GM19467 (cell line): ENCODE data around the gene BRD3OS.

Experiments
- ATAC-seq: cut with Tn5 transposase; IDR thresholded peaks from one replicate; pipeline ENCODE4 v1.9.1; 2021; ENCODE audit warnings: mild to moderate bottlenecking, moderate library complexity; ENCODE audit not compliant: unreplicated experiment

Gene BRD3OS

DNA sequence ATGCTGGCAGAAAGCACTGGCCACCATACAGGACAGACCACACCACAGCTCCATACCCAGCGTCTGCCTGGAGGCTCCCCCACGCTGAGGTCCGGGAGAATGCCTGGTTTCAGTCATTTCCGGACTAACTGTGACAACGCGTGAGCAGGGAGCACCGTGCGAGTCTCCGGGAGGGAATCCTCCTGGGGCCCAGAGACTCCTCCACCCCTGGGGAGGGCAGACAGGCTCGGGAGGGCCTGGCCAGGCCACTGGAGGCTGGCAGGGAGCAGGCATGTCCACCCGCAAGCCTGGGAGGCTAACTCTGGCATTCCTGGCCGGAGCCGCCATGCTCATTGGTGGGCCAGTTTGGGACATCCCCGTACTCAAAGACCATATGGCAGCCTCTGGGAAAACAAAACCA lies 6.5 kb downstream of the BRD3OS start:
- no peak for ATAC-seq

DNA sequence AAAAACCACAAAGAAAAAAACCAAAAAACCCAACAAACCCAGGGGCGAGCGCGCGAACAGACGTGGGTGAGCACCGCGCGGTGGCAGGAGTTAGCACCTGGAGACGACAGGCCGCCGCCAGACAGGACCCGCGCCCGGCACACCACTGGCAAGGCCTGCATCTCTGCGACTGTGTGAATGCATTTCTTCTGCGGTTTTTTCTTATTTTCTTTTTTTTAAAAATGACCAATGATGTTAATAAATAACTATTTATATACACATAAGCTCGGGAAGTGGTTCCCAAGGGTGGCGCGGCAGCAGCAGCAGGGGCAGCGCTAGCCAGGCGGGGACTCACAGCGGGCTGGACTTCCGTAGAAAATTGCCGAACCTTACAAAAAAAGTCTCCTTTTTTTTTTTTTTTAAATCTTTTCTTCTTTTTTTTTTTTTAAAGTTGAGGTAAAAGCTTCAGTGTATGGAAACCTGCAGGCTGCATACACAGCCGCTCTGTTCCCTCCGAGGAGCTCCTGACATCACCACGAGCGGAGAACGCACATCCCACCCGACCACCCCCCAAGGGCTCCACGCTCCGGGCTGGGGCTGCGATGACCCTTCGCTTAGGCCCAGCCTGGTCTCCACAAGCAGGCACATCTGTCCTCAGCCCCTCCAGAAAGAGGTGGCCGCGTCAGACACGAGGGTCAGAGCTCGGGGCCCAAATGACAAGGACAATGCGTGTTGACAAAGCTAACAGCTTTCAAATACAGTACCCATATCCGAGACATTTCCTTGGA lies 7.4 kb downstream of the BRD3OS start:
- ATAC-seq = no peak

DNA sequence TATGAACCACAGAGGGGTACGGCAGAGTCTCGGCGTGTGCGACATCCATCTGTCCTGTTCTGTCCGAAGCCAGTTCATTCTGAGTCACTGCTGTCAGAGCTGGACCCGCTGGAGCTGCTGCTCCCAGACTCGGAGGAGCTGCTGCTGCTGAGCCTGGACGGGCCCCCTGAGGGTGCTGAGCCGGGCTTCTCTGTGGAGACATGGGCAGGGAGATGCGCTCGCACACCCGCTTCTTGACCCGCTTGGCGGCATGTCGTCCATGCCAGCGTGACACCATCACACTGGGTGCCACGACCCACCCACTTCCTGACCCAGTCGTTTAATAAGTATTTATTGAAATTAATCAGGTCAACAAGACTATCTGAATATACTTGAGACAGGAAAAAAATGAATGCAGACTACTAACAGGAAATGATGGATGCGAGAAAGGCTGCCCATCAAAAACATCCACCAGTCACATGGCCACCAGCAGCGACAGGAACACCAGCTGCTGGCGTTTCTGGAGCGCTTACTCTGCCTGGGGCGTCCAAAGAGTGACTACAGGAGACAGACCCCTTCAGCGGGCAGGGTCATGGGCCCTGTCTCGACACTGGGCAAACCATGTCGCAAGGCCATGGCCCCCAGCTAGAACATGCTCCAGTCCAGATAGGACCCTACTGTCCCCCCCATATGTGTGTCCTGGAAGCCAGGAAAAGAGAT lies 8.4 kb downstream of the BRD3OS start:
- ATAC-seq = no peak

DNA sequence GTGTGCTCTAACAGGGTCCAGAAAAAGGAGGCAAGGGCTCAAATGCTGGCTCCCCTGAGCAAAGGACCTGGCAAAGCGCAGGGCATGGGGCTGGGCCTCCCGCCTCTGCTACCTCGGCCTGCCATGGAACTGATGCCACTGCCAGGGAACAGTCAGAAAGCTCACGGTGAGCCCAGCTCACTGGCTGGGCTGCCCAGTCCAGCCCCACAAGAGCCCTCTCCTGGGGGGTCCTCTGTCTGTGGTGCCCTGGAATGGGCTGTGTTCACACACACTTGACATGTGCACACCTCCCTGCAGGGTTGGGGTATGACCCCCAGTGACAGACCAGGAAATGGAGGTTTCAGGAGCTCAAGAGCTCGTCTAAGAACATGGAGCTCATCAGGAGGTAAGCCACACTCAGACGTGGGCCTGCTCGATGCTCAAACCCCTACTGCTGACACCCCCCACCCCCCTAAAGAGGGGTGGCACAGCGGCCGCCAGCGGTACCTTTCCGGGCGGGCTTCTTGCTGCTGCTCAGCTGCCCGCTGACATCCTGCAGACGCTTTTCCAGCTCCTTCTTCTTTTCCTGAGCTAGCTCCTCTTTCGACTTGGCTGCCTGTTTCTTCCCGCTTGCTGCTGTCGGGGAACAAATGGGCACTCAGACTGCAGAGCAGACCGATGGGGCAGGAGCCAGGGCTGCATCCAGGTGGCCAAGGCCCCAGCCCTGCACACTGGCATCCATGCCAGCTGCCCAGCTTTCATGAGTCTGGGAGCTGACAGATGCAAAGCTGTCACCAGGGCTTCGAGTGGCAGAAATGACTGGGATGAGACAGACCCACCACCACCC lies 9.1 kb downstream of the BRD3OS start:
- no peak for ATAC-seq

DNA sequence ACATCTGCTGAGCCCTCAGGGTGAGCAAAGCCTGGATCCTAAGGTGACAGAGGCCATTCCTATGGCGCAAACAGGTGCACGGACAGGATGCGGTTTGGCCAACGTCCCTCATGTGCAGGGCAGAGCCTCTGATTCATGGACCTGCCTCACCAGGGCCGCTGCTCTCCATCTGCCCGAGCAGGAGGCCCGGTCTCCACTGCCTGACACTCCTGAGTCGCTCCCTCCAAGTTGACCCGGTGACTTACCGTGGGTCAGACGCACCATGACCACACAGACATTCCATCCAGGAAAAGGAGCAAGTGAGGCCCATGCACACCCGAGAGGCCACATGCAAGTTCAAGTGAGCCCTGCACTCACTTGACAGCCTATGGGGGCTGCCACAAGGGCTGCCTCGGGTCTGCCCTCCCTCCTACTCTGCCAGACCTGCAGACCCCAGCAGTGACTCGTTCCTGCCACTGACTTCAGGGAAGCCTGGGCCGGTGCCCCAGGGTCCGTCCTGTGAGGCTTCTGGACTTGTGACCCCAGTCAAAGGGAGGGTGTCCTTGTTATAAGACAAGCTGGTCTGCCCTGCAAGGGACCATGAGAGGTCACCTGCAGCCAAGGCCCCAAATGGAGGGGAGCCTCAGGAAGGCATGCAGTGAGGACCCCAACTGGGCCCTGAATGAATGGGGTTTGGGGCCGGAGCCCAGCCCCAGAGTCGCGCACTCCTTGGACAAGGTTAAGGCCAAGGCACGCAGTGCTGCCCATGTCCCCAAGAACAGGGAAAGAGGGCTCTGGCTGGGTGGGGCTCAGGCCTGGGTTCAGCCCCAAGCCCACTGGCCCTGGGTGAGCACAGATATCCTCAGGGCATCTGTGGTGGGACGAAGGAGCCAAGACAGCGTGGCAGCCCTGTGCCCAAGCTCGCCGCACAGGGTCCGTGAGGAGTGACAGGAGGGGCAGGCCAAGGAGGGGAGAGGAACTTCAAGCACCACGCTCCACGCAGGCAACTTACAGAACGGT lies 10.1 kb downstream of the BRD3OS start:
- no peak for ATAC-seq

DNA sequence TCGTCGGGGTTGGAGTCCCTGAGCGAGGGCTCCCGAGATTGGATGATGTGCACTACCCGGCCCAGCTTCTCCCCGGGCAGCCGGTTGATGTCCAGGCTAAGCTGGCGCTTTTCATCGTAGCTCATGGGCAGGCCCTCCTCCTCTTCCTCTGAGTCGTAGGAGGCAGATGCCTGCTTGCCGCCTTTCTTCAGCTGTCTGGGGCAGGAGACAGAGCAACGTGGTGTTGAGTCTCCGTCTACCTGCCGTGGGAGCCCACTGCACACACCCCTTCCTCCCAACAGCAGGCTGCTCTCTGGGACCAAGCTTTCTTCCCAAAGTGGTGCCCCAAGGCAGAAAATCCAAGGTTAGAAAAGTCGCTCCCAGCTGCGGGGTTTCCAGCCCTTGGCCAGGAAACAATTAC lies 10.8 kb downstream of the BRD3OS start:
- no peak for ATAC-seq

DNA sequence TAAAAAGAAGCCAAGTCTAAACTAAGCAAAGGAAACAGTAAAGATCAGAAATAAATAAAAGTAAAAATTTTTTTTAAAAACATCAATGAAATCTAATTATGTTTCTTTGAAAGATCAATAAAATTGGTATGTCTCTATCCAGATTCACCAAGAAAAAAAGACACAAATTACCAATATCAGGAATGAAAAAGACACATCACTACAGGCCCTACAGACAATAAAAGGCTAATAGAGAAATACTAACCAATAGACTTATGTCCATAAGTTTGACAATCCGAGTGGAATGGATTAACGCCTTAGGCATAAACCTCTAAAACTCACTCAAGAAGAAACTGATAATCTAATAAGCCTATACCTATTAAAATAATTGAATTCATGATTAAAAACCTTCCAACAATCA lies 12.4 kb downstream of the BRD3OS start:
- no peak for ATAC-seq

DNA sequence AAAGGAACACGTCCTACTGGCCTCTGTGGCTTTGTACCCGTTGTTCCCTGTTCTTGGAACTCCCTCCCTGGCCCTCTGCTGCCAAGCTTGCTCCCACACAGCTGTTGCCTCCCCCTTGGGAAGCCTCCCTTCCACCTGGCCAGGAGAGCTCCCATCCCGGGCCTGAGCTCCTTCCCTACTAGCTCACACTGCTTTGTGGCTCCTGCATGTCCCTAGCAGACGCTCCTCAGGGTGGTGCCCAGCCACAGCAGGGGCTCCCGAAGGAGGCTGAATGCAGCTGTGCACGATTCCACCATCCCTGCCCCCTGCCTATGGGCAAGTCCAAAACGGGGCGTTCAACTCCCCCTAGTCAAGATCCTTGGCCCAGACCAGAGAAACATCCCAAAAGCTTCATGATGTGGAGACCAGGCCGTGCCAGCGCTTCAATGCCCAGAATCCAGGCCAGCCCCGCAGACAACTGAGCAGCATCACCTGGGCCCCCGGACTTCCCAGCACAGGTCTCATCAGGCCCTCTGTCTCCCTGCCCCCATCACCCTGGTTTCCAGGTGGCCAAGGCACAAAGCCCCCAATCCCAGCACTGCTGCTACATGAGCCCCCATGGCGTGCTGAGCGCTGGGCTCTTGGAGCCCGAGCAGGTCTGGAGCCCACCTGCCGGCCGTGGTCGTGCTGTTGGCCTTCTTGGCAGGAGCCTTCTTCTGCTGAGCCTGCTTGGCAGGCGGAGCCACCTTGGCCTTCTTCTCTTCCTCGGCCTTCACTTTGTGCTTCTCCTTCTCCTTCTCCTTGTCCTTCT lies 14.3 kb downstream of the BRD3OS start:
- ATAC-seq = no peak

DNA sequence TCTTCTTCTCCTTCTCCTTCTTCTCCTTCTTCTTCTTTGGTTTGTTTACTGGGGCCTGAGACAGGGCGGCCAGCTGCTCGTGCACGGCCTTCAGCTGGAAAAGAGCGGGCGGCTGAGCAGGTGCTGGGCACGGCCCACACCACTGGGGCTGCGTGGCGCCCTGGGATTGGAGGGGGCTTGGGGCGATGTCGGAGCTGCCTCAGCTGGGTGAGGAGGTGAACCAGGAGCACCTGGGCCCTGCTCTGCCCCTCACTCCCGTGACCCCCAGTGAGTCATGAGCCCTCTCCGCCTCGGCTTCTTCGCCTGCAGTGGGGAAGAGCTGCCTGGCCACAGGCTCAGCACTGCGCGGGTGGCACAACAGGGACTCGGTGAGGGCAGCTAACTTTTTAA lies 14.9 kb downstream of the BRD3OS start:
- no peak for ATAC-seq

DNA sequence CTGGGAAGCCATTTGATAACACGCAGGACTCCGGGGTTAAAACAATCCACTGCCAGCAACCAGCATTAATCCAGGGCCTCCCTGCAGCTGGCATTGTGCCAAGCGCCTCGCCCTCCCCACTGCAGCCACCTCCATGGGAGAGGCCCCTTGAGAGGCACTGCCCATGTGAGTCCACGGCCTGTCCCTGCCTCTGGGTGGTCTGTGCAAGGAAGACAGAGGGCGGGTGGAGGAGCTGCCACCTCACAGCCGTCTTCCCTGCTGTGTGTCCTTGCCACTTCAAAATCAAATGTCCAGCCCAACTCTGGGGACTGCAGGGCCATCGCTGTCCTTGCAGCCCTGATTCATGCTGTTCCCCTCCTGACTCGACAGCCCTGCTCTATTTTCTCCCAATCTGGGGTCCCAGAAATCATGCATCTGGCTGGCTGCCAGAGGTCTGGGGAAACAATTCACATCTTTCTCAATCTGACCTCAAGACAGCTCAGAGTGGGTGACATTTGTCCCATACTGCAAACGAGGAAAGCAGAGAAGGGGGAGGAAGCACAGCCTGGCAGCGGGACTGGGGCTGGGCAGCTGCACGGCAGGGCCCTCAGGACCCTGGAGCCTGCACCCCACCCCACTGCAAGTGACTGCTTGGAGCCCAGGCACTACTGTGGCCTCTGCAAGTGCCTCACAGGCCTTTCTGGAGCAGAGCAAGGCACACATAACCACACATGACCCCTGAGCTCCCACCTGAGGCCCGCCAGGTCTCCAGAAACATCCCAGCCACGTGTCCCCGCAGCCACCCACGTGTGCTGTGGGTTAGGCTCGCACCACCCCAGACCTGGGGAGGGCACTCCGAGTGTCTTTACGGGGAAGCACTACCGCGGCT lies 15.7 kb downstream of the BRD3OS start:
- no peak for ATAC-seq

DNA sequence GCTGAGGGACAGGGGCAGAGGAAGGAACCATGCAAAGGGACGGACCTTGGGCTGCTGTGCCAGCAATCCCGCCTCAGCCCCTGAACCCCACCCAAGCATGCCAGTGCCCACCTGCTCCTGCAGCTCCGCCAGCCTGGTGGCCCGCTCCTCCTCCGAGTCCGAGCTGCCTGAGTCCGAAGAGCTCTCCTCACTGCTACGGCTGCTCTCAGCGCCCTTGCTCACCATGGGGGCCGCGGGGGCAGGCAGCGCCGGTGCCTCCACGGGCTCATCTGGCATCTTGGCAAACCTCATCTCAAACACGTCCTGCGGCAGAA lies 16.3 kb downstream of the BRD3OS start:
- ATAC-seq = no peak

DNA sequence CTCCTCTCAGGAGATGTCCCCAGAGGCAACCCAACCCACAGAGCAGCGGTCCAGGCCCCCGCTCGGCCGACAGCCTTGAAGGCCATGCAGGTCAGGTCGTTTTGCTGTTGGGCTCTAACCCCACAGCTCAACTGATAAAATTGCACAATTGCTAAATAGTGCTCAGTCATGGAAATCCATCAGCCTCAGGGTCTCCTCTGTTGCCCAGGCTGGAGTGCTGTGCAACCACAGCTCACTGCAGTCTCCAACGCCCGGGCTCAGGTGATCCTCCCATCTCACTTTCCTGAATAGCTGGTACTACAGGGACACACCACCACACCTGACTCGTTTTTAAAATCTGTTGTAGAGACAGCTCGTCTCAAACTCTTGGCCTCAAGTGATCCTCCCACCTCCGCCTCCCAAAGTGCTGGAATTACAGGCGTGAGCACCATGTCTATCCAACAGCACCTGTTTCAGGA lies 18.3 kb downstream of the BRD3OS start:
- ATAC-seq = no peak

DNA sequence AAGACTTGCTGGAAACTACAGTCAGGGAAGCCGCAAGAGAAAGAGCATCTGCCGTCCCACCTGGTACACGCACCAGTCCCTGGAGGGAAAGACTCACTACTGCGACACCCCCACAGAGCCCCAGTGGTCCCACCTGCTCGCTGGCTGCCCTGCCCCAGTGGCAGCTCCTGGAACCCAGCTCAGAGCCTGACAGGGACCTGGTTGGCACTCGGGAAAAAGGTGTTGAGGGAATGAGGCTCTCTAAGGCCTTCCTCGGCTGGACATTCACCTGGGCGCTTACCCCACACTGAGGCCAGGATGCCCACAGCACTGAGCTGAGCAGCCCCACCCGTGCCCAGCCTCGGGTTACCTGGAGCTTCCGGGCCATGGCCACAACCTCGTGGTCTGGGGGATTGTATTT lies 19.7 kb downstream of the BRD3OS start:
- no peak for ATAC-seq

DNA sequence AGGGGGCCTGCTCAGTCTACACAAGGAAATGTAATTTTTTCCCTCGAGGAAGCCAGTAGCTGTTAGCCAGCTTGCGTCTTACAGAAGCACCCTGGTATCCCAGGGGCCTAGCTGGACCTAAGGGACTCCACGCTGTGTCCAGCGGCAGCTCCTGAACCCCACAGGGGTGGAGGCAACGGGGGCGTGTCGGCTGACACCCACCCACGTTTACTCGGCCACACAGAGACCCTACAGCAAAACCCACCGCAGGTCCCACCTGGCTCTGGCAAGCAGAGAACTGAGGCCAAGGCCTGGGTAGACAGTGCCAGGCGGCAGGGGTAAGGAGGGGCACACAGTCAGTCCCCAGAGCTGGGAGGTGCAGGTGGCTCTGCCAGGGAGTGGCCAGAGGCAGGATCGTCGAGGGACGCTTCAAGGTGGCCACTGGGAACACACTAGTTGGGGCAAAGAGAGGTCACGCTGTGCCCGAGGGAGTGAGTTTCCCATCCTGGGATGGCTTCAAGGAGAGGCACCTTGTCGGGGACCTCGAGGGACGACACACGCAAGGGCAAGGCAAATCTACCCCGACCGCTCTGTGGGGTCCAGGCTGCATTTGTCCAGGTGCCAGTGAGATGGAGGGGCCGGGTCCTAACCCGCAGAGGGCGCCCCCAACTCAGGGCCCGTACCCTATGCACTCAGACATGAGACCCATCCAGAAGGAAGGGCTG lies 20.7 kb downstream of the BRD3OS start:
- no peak for ATAC-seq

DNA sequence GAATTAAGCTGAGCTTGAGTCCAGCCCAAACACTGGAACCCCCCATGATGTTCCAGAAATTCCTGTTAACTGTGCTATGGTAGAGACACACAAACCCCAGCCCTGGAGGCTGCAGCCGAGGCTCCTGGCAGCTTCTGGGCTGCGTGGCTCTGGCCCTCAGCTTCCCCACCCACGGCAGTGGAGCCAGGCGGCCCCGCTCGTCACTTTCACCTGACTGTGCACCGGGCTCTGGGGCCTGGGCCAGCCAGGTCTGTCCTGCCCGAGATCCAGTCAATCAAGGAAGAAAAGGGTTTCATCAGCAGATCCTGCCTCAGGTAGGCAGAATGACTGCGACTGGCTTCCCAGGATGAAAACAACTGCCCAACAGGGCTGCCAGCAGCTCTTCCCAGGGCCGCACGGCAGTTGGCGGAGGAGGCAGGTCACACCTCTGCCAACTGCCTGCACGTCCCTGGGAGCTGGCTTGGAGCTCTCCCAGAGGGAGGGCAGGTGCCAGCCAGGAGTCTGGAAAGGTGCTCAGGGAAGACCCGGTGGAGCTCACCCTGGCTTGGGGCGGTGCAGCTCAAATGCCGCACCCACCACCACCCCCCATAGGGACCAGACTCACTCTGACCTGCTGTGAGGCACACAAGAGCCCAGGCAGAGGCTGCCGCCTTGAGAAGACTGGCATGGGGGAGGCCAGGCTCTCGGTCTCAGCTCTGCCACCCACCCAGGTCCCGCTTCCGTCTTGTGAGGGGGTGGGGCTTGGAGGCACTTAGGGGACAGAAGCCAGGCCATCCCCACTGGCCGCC lies 21.8 kb downstream of the BRD3OS start:
- ATAC-seq = no peak

DNA sequence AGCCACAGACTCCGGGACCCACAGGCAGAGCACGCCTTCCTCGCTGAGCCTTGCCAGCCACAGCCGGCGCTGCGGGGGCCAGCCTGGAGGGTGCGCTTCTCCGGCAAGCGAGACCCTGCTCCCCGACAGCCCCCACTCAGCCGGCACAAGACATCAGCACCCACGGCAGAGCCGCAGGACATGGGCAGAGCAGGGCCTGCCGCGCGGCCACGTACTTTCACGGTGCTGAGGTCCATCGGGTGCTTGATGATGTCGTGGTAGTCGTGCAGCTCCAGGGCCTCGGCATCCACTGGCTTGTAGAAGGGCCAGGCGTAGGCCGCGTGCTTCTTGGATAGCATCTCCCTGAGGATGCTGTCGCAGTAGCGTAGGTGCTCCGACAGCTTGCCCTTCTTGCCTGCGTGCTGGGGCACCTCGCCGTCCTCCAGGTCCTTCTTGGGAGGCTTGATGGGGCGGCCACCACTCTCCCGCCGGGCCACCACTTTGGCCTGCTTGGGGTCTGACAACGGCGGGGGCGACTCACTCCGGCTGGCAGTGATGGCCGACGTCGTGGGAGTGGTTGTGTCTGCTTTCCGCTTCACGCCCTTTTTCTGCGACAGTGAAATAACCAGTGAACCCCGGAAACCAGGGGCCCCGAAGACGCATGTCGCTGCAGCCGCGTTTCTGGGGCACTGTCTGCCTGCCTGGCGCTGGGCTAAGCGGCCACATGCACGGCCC lies 22.7 kb downstream of the BRD3OS start:
- no peak for ATAC-seq

DNA sequence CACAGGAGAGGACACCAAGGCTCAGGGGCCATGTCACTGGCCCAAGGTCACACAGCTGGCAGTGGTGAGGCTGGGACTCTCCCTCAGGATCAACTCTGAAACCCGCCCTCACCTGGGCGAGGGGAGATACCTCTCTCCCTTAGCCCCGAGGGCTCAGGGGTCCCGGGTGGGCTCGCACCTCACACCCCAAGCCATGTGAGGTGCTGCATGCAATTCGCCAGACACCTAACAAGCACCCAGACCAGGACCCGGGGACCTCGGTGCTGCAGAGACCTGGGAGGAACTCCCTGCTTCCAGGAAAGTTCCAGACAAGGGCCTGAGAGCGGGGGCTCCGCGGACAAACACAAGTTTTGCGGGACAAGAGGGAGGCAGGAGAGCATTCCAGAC lies 23.3 kb downstream of the BRD3OS start:
- no peak for ATAC-seq
